ENCODE data around the gene MPRIP. TPM values are rescaled to one million over a fixed set of nuclear protein-coding genes. Genes with fewer than 3 reads are reported as not detected.

MPRIP gene
- total RNA-seq, 1 experiment from 2014 or later = 132 TPM

DNA sequence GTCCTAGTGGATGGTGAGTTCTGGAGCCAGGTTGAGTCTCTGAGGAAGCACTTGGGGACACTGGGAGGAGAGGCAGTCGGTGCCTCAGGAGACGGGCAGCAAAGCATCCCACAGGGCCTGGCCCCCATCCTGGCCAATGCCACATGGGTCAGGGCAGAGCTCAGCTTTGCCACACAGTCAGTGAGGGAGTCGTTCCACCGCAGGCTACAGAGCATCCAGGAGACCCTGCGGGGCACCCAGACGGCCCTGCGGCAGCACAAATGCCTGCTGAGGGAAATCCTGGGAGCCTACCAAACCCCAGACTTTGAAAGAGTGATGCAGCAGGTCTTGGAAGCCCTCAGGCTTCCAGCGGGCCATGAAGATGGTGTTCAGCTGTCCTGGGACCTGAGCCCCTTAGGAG, 124.2 kb downstream of the MPRIP start:
- no peaks in the 10 kb centered on the region for H3K23me2 ChIP-seq (ENCODE audit: insufficient read length, low read depth, low read length, poor library complexity, severe bottlenecking)
- no peaks in the 10 kb centered on the region for H3K9me3 ChIP-seq (ENCODE audit: control insufficient read depth, low read depth, low read length)
- no CpG with 5 or more reads among the region's 8 CpGs for WGBS (ENCODE audit: extremely low coverage, insufficient read length, low lambda C conversion rate)
- no peak overlapping the region for H3K18ac ChIP-seq (ENCODE audit: insufficient read length, low read depth, low read length)
- Mint-ChIP-seq H3K36me3 (ENCODE audit: insufficient read depth in 1 of 3, low read depth in 3 of 3) (peaks cover 16 to 52% (median 29%) of the 10 kb centered on the region in 3 experiments; a peak in 6 of 7 replicates), H3K27ac (peak overlapping the region in 1 of 3 experiments; percentile 83; a peak in 2 of 7 replicates), H3K4me1 (peaks cover 0 to 6% of the 10 kb centered on the region in 2 experiments; a peak in 1 of 4 replicates), H3K4me3 (no peak overlapping the region), H3K9me3 (no peaks in the 10 kb centered on the region), H3K27me3 (ENCODE audit: low read depth) (no peaks in the 10 kb centered on the region)
- no peak overlapping the region for H2BK12ac ChIP-seq (ENCODE audit: insufficient read length, low read depth, low read length)
- no peak overlapping the region for H2AFZ ChIP-seq (ENCODE audit: low read length)
- H3K79me1 ChIP-seq (ENCODE audit: insufficient read depth, low read depth, low read length, poor library complexity, severe bottlenecking) = no peaks in the 10 kb centered on the region
- H3K4ac ChIP-seq (ENCODE audit: low read depth, low read length) = no peak overlapping the region
- H2BK20ac ChIP-seq (ENCODE audit: low read depth, low read length, poor library complexity, severe bottlenecking) = no peak overlapping the region
- no peak overlapping the region for H2BK120ac ChIP-seq (ENCODE audit: low read depth, low read length, poor library complexity, severe bottlenecking)
- no peak overlapping the region for H2BK15ac ChIP-seq (ENCODE audit: low read depth, low read length)
- TF ChIP-seq, protein P1, sequence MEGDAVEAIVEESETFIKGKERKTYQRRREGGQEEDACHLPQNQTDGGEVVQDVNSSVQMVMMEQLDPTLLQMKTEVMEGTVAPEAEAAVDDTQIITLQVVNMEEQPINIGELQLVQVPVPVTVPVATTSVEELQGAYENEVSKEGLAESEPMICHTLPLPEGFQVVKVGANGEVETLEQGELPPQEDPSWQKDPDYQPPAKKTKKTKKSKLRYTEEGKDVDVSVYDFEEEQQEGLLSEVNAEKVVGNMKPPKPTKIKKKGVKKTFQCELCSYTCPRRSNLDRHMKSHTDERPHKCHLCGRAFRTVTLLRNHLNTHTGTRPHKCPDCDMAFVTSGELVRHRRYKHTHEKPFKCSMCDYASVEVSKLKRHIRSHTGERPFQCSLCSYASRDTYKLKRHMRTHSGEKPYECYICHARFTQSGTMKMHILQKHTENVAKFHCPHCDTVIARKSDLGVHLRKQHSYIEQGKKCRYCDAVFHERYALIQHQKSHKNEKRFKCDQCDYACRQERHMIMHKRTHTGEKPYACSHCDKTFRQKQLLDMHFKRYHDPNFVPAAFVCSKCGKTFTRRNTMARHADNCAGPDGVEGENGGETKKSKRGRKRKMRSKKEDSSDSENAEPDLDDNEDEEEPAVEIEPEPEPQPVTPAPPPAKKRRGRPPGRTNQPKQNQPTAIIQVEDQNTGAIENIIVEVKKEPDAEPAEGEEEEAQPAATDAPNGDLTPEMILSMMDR (conservative IDR thresholded peaks at IDR 0.05) = no peak
- no peak overlapping the region for H3K56ac ChIP-seq (ENCODE audit: insufficient read length, low read depth, low read length)
- H3K79me2 ChIP-seq (ENCODE audit: insufficient read depth, low read length) = no peaks in the 10 kb centered on the region
- H4K8ac ChIP-seq (replicated peaks; ENCODE audit: insufficient read length, low read depth, low read length) = no peak overlapping the region
- H3K14ac ChIP-seq (ENCODE audit: insufficient read depth, low read length) = no peak overlapping the region
- no peak overlapping the region for H3K9ac ChIP-seq (ENCODE audit: extremely low read depth, insufficient read length, low read length)
- H3K4me1 ChIP-seq (ENCODE audit: insufficient read depth, low read length) = no peaks in the 10 kb centered on the region
- H3K4me2 ChIP-seq (ENCODE audit: insufficient read depth, insufficient read length, low read length) = no peak overlapping the region
- no peaks in the 10 kb centered on the region for H3K27me3 ChIP-seq (ENCODE audit: insufficient read depth, low read length)
- no peak overlapping the region for H3T11ph ChIP-seq (ENCODE audit: low read length)
- no peak overlapping the region for H2AK5ac ChIP-seq (ENCODE audit: insufficient read length, low read length)
- H3K23ac ChIP-seq (ENCODE audit: insufficient read length, low read depth, low read length) = no peak overlapping the region
- H4K91ac ChIP-seq (ENCODE audit: insufficient read length, low read depth, low read length) = no peak overlapping the region
- no peak overlapping the region for H4K5ac ChIP-seq (ENCODE audit: insufficient read length, low read depth, low read length)
- H2BK5ac ChIP-seq (ENCODE audit: insufficient read length, low read length) = no peak overlapping the region
- H3K27ac ChIP-seq (ENCODE audit: insufficient read length, low read depth, low read length) = no peak overlapping the region
- no peak for DNase-seq
- H4K20me1 ChIP-seq (ENCODE audit: control insufficient read depth, insufficient read depth, insufficient read length) = no peaks in the 10 kb centered on the region

Data from H9 (cell line).